ENCODE measurements around the gene GSS.

The GSS gene
- total RNA-seq = 33.2 to 47.1 (median 43.0) reads per million in 3 experiments

DNA sequence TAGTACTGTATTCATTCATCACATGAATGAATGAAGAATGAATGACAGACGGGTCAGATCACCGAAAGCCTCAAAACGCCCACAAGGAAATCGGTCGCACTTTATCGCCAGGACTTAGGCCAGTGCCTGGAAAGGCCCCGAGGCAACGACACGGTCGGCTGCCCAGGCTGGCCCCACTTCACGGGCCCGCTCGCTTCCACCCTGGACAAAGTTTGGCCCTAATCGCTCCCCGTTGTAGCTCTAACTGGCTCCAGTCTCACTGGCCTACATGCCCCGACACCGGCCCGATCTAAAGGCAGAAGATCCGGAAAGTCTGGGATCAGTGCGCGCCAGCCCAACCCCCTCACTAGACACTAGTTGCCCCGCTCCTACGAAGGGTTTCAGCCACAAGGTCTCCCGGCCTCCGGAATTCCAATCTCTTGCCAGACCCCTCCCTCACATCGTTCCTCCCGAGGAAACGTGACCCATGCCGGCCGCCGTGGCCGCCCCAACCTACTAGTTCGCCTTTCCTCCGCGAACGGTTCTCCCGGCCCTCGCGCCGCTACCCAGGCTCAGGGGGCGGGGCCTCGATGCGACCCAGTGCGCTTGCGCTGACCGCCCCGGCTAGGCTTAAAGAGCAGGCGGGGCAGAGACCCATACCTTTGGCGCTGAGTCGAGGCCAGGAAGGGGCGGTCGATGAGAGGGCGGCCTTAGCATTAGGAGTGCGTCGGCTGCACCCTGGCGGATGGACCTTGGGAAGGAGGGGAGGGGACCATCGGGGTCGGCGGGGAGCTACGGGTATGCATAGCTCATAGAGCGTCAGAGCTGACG lies at the start of gene GSS, which contains the start of gene MYH7B:
Gene GSS (minus strand): TSS at position 576 of the 810 bp plus-strand sequence. CDS start 3,954 bp downstream, outside the sequence.
Gene MYH7B (plus strand): TSS at position 638 of the 810 bp plus-strand sequence. CDS start 22,138 bp downstream, outside the sequence.
- peak; percentile 93 for DNase-seq

- no peak for DNase-seq
Measured at GRCh38 chr20:35004749-35005462, 49.3 kb upstream of the GSS start.

DNA sequence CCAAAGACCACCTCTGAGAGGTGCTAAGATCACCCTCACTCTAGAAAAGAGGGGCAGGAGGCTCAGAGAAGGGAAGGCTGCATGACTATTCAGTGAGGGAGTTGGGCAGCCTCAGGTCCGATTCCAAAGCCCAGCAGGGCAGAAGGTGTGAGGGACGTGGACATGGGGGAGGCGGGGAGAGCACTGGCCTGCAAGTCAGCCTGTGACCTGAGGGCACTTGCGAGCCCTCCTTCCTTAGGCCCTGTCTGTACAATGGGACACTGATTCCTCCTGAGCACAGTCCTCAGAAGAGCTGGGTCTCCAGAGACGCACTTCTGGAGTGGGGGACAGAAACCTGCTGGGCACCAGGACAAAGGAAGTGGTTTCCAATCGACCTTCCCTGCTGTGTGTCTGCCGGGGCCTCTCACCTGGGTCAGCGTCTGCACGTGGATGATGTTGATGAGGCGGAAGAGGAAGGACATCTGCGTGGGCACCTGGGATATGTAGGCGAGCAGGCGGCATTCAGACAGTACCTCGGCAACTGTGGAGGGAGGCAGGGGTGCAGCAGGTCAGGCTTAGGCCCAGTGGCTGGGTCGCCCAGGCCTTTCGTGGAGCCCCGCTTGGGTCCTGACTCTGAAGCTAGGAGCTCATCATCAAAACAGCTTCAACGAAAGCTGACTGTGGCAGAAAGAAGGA lies 48.6 kb upstream of the GSS start:
- DNase-seq = no peak

- no peak for DNase-seq
Measured at GRCh38 chr20:35003211-35004031, 47.8 kb upstream of the GSS start.

- DNase-seq = no peak
Measured at GRCh38 chr20:35002426-35003210, 47.0 kb upstream of the GSS start.

- no peak for DNase-seq
Measured at GRCh38 chr20:35001596-35002362, 46.2 kb upstream of the GSS start.

DNA sequence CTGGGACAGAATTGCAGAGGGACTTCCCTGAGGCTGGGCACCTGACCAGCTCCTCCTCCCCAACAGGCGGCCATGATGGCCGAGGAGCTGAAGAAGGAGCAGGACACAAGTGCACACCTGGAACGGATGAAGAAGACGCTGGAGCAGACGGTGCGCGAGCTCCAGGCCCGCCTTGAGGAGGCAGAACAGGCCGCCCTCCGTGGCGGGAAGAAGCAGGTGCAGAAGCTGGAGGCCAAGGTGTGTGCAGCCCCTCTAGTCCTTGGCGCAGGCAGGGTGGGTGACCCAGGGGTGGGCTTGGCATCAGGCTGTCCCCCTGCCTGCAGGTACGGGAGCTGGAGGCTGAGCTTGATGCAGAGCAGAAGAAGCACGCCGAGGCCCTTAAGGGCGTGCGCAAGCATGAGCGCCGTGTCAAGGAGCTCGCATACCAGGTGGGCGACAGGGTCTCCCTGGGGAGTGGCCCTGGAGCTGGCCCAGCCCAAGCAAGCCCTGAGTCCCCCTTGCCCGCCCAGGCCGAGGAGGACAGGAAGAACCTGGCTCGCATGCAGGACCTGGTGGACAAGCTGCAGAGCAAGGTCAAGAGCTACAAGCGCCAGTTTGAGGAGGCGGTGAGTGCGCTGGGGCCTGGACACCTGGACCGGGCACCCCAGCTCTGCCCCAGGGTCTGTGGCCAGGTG lies 45.5 kb upstream of the GSS start:
- no peak for DNase-seq

- DNase-seq = no peak
Measured at GRCh38 chr20:35000311-35000921, 44.8 kb upstream of the GSS start.

GRCh38 chr20:34999782-35000181 lies 44.2 kb upstream of the GSS start:
- DNase-seq = no peak

- no peak for DNase-seq
Measured at GRCh38 chr20:34999021-34999451, 43.4 kb upstream of the GSS start.

GRCh38 chr20:34998331-34998950 lies 42.8 kb upstream of the GSS start:
- DNase-seq = no peak

DNA sequence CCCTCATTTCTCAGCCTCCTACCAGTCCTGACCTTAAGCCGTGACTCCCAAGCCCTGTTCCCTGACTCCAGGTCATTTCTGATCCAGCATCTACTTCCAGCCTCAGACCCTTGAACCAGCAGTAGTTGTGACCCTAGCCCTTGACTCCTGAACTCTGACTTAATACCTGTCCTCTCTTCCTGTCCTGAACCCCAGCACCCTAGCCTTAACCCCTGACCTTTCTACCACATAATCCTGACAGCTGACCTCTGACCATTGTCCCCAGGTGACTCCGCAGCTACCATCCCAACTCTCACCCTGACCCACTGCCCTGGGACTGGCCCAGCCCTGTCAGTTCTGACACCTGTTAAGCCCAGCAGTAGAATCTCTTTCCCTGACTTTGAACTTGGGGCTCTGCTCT lies 42.2 kb upstream of the GSS start:
- DNase-seq = no peak

DNA sequence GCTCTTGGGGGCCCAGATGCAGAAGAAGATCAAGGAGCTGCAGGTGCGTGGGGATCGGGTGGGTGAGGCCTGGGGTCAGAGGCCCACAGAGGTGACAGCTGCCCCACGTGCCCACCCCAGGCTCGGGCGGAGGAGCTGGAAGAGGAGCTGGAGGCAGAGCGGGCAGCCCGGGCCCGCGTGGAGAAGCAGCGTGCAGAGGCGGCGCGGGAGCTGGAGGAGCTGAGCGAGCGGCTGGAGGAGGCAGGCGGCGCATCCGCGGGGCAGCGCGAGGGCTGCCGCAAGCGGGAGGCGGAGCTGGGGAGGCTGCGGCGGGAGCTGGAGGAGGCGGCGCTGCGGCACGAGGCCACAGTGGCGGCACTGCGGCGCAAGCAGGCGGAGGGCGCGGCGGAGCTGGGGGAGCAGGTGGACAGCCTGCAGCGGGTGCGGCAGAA lies 41.5 kb upstream of the GSS start:
- DNase-seq = no peak

GRCh38 chr20:34996243-34997028 lies 40.8 kb upstream of the GSS start:
- DNase-seq = no peak

DNA sequence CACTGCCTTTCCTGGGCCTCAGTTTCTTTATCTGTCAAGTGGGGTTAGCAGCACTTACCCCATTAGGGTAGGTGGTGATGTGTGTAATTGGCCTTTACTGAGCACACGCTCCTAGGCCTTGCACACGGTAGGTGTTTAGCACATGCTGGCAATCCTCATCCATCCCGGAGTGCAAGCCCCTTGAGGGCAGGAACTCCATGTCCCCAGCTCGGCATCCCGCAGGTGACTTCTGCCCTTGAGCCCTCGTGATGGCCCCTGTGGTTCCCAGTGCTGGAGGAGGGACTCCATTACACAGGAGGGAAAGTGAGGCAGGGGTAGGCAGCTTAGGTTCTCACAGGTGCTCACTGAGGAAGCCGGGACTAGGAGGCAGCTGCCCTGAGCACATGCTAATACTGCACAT lies 40.1 kb upstream of the GSS start:
- DNase-seq = no peak

- no peak for DNase-seq
Measured at GRCh38 chr20:34995192-34995591, 39.6 kb upstream of the GSS start.

GRCh38 chr20:34994509-34995131 lies 39.0 kb upstream of the GSS start:
- no peak for DNase-seq

All from central memory CD4-positive, alpha-beta T cell (primary cell).